Measurements from ENCODE around the gene TRIP6. TPM values are rescaled to one million over a fixed set of nuclear protein-coding genes. Genes with fewer than 3 reads are reported as not detected.
"Not testable (repeated sequence)": the region's sequence is repeated elsewhere in the genome, so short reads cannot be mapped to it uniquely, and the experiment has no call there.

TRIP6 gene
- total RNA-seq, 2 experiments from 2014 or later: 19.8 to 21.0 TPM

DNA sequence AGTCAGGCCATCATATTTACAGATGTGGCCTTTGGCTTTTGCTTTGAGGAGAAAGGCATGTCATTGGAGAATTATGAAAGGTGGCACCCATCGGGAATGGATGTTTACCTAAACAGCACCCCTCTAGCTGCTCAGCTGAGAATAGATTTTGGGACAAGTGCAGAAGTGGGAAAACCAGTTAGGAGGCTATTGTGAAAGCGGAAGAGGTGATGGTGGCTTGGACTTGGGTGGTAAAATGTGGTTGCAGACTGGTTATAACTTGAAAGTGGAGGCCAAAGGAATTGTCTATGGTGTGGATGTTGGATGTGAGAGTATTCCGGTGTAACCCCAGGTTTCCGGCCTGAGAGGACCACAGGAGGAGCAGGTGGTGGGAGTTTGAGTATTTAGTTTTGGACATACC lies 19.8 kb upstream of the TRIP6 start:
- no peak overlapping the region for H3K4me3 Mint-ChIP-seq
- intact Hi-C loops (cut with micrococcal nuclease): no loop called here
- H3K27ac Mint-ChIP-seq: no peak overlapping the region
- no peak for DNase-seq
- H3K36me3 Mint-ChIP-seq (ENCODE audit: low read depth): no peaks in the 10 kb centered on the region
- no peaks in the 10 kb centered on the region for H3K27me3 Mint-ChIP-seq (ENCODE audit: low read depth)
- no peaks in the 10 kb centered on the region for H3K9me3 Mint-ChIP-seq
- CTCF ChIA-PET: interaction anchor here (0.6 kb wide), 1 partner anchor 43 kb away, joined by 3 read pairs; no protein-coding TSS in a partner anchor
- peaks cover 5% of the 10 kb centered on the region for H3K4me1 Mint-ChIP-seq (ENCODE audit: low read depth)

DNA sequence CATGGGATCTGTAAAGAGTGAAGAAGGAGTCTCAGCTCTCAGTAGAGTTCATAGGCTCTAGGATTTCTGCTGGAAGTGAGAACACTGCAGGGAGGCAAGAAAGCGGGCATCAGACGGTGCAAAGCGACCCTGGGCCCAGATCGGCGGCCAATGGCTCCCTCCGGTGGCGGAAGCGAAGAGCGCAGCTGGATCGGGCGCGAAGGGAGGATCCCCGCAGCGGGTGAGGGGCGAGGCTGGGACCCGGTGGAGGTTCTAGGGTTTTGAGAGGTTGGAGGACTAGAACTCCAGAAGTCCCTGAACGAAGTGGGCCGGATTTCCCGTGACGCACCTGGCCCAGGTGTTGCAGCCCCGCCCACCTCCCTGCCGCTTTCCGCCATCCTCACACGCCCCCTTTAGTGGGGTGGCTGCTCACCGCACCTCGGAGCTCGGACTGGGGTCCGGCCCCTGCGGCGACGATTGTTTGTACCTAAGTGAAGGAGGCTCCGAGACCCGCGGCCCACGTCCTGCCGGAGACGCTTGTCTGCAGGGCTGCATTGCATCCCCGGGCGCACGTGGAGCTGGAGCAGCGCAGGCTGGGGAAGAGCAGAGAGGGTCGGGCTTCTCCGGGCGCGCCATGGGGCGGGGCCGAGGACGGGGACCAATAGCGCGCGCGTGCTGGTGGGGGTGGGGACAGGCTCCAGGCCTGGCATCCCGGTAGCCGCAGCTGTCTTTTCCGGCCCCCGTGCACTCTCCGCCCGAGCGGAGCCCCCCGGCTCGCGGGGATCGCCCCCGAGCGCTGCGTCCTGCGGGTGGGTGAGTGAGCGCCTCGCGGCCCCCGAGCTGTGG lies 14.9 kb upstream of the TRIP6 start, which contains the start of gene SLC12A9:
Gene SLC12A9, plus strand, starts transcription at position 666 of the 825 bp plus-strand sequence. CDS start 1,485 bp downstream, outside the sequence.
- Mint-ChIP-seq H3K9me3 (no peaks in the 10 kb centered on the region), H3K4me1 (ENCODE audit: low read depth) (peaks cover 18% of the 10 kb centered on the region), H3K27ac (peak within 1 kb of the TSS; percentile 50), H3K27me3 (ENCODE audit: low read depth) (no peaks in the 10 kb centered on the region), H3K4me3 (peak within 1 kb of the TSS; percentile 89), H3K36me3 (ENCODE audit: low read depth) (peaks cover under 1% of the 10 kb centered on the region)
- CTCF ChIA-PET: interaction anchor here (0.6 to 10.0 kb wide), 22 partner anchors 15 to 254 kb away, joined by 3 to 98 read pairs (median 4); partner anchors contain the start of genes POP7 and SRRT
- intact Hi-C loops (cut with micrococcal nuclease): loop anchor here (1.0 to 5.0 kb wide), 8 partner anchors 23 to 373 kb away; partner anchors contain the start of genes GIGYF1, SRRT and TSC22D4
- peak; percentile 89 for DNase-seq

DNA sequence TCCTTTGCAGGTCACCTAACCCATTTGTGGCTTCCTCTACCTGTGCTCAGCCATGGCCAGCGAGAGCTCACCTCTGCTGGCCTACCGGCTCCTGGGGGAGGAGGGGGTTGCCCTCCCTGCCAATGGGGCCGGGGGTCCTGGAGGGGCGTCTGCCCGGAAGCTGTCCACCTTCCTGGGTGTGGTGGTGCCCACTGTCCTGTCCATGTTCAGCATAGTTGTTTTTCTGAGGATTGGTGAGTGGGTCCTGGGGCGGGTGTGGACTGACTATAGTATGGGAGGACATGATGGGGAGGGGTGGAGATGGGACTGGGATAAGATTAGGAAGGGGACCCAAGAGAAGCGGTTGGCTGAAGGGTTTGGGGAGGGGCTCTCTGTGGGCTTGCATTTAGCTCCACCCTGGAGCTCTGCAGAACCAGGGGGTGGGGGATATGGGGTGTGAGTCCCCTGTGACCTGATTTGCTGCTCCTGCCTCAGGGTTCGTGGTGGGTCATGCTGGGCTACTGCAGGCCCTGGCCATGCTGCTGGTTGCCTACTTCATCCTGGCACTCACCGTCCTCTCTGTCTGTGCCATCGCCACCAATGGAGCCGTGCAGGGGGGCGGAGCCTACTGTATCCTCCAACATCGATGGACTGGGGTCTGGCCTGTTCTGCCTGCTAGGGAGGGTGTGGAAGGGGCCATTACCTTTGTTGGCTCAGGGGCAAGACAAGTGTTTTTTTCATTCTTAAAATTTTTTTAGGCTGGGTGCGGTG lies 12.9 kb upstream of the TRIP6 start:
- H3K4me3 Mint-ChIP-seq: peak overlapping the region; percentile 89
- peaks cover 18% of the 10 kb centered on the region for H3K4me1 Mint-ChIP-seq (ENCODE audit: low read depth)
- H3K27me3 Mint-ChIP-seq (ENCODE audit: low read depth): no peaks in the 10 kb centered on the region
- no peak for DNase-seq
- H3K27ac Mint-ChIP-seq: no peak overlapping the region
- intact Hi-C loops (cut with micrococcal nuclease): loop anchor here (5.0 kb wide), 2 partner anchors 162 to 227 kb away; partner anchors contain the start of gene GIGYF1
- CTCF ChIA-PET: interaction anchor here (0.7 to 10.0 kb wide), 4 partner anchors 54 to 312 kb away, joined by 3 to 98 read pairs (median 3); no protein-coding TSS in a partner anchor
- peaks cover 2% of the 10 kb centered on the region for H3K36me3 Mint-ChIP-seq (ENCODE audit: low read depth)
- no peaks in the 10 kb centered on the region for H3K9me3 Mint-ChIP-seq

DNA sequence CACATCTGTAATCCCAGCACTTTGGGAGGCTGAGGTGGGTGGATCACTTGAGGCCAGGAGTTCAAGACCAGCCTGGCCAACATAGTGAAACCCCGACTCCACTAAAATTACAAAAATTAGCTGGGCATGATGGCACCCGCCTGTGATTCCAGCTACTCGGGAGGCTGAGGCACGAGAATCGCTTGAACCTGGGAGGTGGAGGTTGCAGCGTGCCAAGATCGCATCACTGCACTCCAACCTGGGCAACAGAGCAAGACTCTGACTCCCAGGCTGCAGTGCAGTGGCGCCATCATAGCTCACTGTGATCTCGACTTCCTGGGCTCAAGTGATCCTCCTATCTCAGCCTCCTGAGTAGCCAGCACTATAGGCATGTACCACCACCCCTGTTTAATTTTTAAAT lies 12.3 kb upstream of the TRIP6 start:
- peaks cover 18% of the 10 kb centered on the region for H3K4me1 Mint-ChIP-seq (ENCODE audit: low read depth)
- not testable (repeated sequence) for H3K36me3 Mint-ChIP-seq (ENCODE audit: low read depth); H3K27ac Mint-ChIP-seq; H3K27me3 Mint-ChIP-seq (ENCODE audit: low read depth); H3K4me3 Mint-ChIP-seq; H3K9me3 Mint-ChIP-seq; DNase-seq
- CTCF ChIA-PET: interaction anchor here (10.0 kb wide), 1 partner anchor 54 kb away, joined by 98 read pairs; no protein-coding TSS in a partner anchor
- intact Hi-C loops (cut with micrococcal nuclease): loop anchor here (5.0 kb wide), 2 partner anchors 163 to 228 kb away; partner anchors contain the start of gene GIGYF1

DNA sequence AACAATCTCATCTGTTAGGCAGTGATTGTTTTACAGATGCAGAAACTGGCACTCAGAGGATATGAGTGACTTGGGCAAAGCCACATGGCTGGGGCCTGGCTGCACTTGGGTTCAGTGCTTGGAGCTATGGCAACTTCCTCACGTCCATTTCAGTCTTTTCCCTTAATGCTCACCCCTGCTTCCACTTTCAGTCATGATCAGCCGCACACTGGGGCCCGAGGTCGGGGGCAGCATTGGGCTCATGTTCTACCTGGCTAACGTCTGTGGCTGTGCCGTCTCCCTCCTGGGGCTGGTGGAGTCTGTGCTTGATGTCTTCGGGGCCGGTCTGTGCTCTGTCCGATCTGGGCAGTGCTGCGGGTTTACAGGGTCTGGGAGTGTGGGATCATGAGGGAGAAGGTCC lies 11.7 kb upstream of the TRIP6 start:
- CTCF ChIA-PET: interaction anchor here (0.6 to 10.0 kb wide), 3 partner anchors 55 to 162 kb away, joined by 3 to 98 read pairs (median 3); no protein-coding TSS in a partner anchor
- Mint-ChIP-seq H3K4me3 (no peak overlapping the region), H3K9me3 (no peaks in the 10 kb centered on the region), H3K4me1 (ENCODE audit: low read depth) (peaks cover 18% of the 10 kb centered on the region), H3K27me3 (ENCODE audit: low read depth) (no peaks in the 10 kb centered on the region), H3K36me3 (ENCODE audit: low read depth) (peaks cover 10% of the 10 kb centered on the region), H3K27ac (no peak overlapping the region)
- DNase-seq: no peak
- intact Hi-C loops (cut with micrococcal nuclease): no loop called here

DNA sequence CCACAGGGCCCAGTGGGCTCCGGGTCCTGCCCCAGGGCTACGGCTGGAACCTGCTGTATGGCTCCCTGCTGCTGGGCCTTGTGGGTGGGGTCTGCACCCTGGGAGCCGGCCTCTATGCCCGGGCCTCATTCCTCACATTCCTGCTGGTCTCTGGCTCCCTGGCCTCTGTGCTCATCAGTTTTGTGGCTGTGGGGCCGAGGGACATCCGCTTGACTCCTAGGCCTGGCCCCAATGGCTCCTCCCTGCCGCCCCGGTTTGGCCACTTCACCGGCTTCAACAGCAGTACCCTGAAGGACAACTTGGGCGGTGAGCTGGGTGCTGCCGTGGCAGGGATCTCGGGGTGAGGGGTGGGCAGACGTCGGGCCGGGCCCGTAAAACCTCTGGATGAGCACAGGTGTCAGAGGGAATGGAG lies 10.3 kb upstream of the TRIP6 start:
- Mint-ChIP-seq H3K4me1 (ENCODE audit: low read depth) (peaks cover 15% of the 10 kb centered on the region), H3K27me3 (ENCODE audit: low read depth) (no peaks in the 10 kb centered on the region), H3K9me3 (no peaks in the 10 kb centered on the region), H3K27ac (no peak overlapping the region), H3K4me3 (no peak overlapping the region), H3K36me3 (ENCODE audit: low read depth) (peaks cover 15% of the 10 kb centered on the region)
- CTCF ChIA-PET: interaction anchor here (10.0 kb wide), 1 partner anchor 56 kb away, joined by 98 read pairs; no protein-coding TSS in a partner anchor
- no peak for DNase-seq
- intact Hi-C loops (cut with micrococcal nuclease): no loop called here

DNA sequence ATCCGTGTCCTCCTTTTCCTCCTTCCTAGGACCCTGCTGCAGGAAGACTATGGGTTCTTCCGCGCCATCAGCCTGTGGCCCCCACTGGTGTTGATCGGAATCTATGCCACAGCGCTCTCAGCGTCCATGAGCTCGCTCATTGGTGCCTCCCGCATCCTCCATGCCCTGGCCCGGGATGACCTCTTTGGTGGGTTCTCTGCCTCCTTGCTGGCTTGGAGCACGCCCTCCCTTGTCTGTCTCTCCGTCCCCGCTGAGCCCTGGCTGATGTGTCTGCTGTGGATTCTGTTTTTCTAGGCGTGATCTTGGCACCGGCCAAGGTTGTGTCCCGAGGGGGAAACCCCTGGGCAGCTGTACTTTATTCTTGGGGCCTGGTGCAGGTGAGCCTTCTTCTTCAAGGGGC lies 7.3 kb upstream of the TRIP6 start:
- intact Hi-C loops (cut with micrococcal nuclease): no loop called here
- CTCF ChIA-PET: no interaction called here
- no peaks in the 10 kb centered on the region for H3K9me3 Mint-ChIP-seq

DNA sequence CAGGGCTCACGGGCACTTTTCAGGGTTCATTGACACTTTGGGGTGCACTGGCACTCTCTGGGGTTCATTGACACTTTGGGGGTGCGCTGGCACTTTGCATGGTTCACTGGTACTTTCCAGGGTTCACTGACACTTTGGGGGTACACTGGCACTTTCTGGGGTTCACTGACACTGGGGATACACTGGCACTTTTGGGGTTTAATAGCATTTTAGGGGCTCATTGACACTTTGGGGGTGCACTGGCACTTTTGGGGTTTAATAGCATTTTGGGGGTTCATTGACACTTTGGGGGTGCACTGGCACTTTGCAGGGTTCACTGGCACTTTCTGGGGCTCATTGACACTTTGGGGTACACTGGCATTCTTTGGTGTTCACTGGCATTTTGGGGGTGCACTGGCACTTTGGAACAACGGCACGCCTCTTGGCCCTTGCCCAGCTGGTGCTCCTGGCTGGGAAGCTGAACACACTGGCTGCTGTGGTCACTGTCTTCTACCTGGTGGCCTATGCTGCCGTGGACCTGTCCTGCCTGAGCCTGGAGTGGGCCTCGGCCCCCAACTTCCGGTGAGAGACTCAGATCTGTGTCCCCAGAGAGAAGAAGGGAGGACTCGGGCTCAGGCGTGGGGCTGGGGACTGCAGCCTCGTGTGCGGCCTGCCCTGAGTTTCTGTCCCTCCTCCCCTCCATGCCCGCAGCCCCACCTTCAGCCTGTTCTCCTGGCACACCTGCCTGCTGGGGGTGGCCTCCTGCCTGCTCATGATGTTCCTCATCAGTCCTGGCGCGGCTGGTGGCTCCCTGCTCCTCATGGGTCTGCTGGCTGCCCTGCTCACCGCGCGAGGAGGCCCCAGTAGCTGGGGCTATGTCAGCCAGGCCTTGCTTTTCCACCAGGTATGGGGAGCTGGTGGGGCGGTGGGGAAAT lies 6.2 kb upstream of the TRIP6 start:
- DNase-seq: no peak
- H3K36me3 Mint-ChIP-seq (ENCODE audit: low read depth): peaks cover 17% of the 10 kb centered on the region
- intact Hi-C loops (cut with micrococcal nuclease): no loop called here
- CTCF ChIA-PET: no interaction called here
- no peaks in the 10 kb centered on the region for H3K9me3 Mint-ChIP-seq
- no peaks in the 10 kb centered on the region for H3K27me3 Mint-ChIP-seq (ENCODE audit: low read depth)
- H3K27ac Mint-ChIP-seq: no peak overlapping the region
- no peaks in the 10 kb centered on the region for H3K4me1 Mint-ChIP-seq (ENCODE audit: low read depth)
- no peak overlapping the region for H3K4me3 Mint-ChIP-seq

More for the DNA sequence above, 7.3 kb upstream of the TRIP6 start:
- H3K36me3 Mint-ChIP-seq (ENCODE audit: low read depth): peaks cover 17% of the 10 kb centered on the region
- no peaks in the 10 kb centered on the region for H3K27me3 Mint-ChIP-seq (ENCODE audit: low read depth)
- DNase-seq: no peak
- no peak overlapping the region for H3K4me3 Mint-ChIP-seq
- no peak overlapping the region for H3K27ac Mint-ChIP-seq
- no peaks in the 10 kb centered on the region for H3K4me1 Mint-ChIP-seq (ENCODE audit: low read depth)

DNA sequence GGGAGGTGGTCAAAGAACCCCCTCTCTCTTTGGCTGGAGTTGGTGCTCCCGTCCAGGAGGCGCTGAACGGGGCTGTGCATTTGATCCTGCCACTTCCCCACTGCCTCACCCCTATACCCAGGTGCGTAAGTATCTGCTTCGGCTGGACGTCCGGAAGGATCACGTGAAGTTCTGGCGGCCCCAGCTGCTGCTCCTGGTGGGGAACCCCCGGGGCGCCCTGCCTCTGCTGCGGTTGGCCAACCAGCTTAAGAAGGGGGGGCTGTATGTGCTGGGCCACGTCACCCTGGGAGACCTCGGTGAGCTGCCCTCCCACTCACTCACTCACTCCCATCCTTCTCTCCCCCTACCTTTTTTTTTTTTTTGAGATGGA lies 5.6 kb upstream of the TRIP6 start:
- peaks cover 3% of the 10 kb centered on the region for H3K4me1 Mint-ChIP-seq (ENCODE audit: low read depth)
- intact Hi-C loops (cut with micrococcal nuclease): no loop called here
- CTCF ChIA-PET: interaction anchor here (0.8 kb wide), 1 partner anchor 62 kb away, joined by 4 read pairs; no protein-coding TSS in a partner anchor
- no peak overlapping the region for H3K4me3 Mint-ChIP-seq
- H3K27ac Mint-ChIP-seq: no peak overlapping the region
- peaks cover 17% of the 10 kb centered on the region for H3K36me3 Mint-ChIP-seq (ENCODE audit: low read depth)
- no peaks in the 10 kb centered on the region for H3K27me3 Mint-ChIP-seq (ENCODE audit: low read depth)
- no peak for DNase-seq
- H3K9me3 Mint-ChIP-seq: no peaks in the 10 kb centered on the region

DNA sequence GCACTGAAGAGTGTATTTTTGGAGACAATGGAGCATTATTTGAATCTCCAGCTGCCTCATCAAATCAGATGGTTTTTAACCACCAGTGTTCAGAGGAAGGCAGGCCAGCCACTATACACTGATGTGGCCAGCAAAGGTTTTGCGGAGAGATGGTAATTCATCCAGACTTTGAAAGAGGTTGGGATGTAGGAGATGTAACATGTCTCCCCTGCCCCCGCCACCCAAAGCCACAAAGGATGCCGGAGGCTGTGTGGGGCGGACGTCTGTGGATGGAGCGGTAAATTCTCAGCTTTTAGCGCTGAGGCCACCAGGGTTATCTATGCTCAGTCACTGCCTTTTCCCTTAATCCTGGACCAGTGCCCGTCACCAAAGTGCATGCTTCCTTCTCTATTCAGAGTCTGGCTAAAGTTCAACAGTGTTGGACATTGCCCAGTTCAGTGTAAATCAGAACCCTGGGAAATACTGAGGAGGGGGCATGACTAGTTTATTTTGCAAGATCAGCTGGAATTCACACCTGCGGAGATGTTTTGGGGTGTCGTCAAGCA lies 3.7 kb upstream of the TRIP6 start:
- Mint-ChIP-seq H3K27ac (no peak overlapping the region), H3K9me3 (no peaks in the 10 kb centered on the region), H3K4me1 (ENCODE audit: low read depth) (peaks cover 14% of the 10 kb centered on the region), H3K36me3 (ENCODE audit: low read depth) (peaks cover 16% of the 10 kb centered on the region), H3K4me3 (no peak overlapping the region), H3K27me3 (ENCODE audit: low read depth) (no peaks in the 10 kb centered on the region)
- DNase-seq: no peak
- CTCF ChIA-PET: no interaction called here
- intact Hi-C loops (cut with micrococcal nuclease): no loop called here

DNA sequence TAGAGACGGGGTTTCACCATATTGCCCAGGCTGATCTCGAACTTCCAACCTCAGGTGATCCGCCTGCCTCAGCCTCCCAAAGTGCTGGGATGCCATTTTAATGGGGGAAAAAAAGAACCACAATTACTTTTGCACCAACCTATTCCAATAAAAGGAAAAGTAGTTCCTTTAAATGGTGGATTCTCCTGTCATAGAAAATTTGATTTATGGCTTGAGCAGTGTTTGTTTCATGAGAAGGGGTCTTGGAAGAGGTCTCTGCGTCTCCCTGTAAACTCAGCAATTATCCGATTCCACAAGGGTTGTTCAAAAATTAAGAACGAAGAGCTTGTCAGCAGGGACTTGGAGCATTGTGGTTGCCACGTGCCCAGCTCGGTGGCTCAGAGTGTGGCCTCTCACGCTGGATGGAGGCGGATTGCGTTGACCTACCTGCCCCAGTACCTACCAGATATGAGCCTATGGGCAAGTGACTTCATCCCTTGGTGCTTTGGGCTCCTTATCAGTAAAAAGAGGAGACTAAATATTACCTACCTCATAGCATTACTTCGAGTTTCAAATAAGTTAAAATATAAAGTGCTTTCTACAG lies 2.8 kb upstream of the TRIP6 start:
- peaks cover 14% of the 10 kb centered on the region for H3K4me1 Mint-ChIP-seq (ENCODE audit: low read depth)
- H3K27ac Mint-ChIP-seq: no peak overlapping the region
- peaks cover 19% of the 10 kb centered on the region for H3K36me3 Mint-ChIP-seq (ENCODE audit: low read depth)
- CTCF ChIA-PET: interaction anchor here (0.7 kb wide), 1 partner anchor 65 kb away, joined by 7 read pairs; no protein-coding TSS in a partner anchor
- H3K4me3 Mint-ChIP-seq: no peak overlapping the region
- H3K27me3 Mint-ChIP-seq (ENCODE audit: low read depth): no peaks in the 10 kb centered on the region
- no peak for DNase-seq
- H3K9me3 Mint-ChIP-seq: no peaks in the 10 kb centered on the region
- intact Hi-C loops (cut with micrococcal nuclease): no loop called here
